WTC11 (cell line): Measurements from ENCODE around the gene RMND5B.
A peak's percentile ranks its signal among the peaks of the same experiment; 100 is the strongest.

ENCODE experiments used
- CBFB ChIP-seq: sonication (generic); formaldehyde crosslinking; IDR thresholded peaks from 2 replicates; pipeline ENCODE4 v1.8.1; 2022; ENCODE audit warnings: mild to moderate bottlenecking, low read depth, missing genetic modification reagents
- CREB1 ChIP-seq: sonication (generic); formaldehyde crosslinking; IDR thresholded peaks from 2 replicates; pipeline ENCODE4 v1.8.0; 2023; ENCODE audit warnings: mild to moderate bottlenecking, missing genetic modification reagents
- CREM ChIP-seq: sonication (generic); formaldehyde crosslinking; IDR thresholded peaks from 2 replicates; pipeline ENCODE4 v1.8.1; 2022; ENCODE audit warnings: mild to moderate bottlenecking, missing genetic modification reagents, moderate library complexity
- ZNF121 ChIP-seq: sonication (generic); formaldehyde crosslinking; IDR thresholded peaks from 2 replicates; pipeline ENCODE4 v1.8.0; 2023; ENCODE audit warnings: missing genetic modification reagents
- ZNF232 ChIP-seq: sonication (generic); formaldehyde crosslinking; IDR thresholded peaks from 2 replicates; pipeline ENCODE4 v1.8.0; 2022; ENCODE audit warnings: mild to moderate bottlenecking, missing genetic modification reagents
- ZNF317 ChIP-seq: sonication (generic); formaldehyde crosslinking; IDR thresholded peaks from 2 replicates; pipeline ENCODE4 v1.8.1; 2023; ENCODE audit warnings: low read depth, mild to moderate bottlenecking, moderate library complexity, missing genetic modification reagents, borderline replicate concordance
- TF ChIP-seq, protein P1 (sequence below): fragments of 200-600 bp; IDR thresholded peaks from 2 replicates; pipeline ENCODE4 v1.8.0; 2022; ENCODE audit warnings: antibody characterized with exemption

GRCh38 chr5:178145965-178146820, 15.4 kb downstream of the RMND5B start:
- TF ChIP-seq, protein P1, sequence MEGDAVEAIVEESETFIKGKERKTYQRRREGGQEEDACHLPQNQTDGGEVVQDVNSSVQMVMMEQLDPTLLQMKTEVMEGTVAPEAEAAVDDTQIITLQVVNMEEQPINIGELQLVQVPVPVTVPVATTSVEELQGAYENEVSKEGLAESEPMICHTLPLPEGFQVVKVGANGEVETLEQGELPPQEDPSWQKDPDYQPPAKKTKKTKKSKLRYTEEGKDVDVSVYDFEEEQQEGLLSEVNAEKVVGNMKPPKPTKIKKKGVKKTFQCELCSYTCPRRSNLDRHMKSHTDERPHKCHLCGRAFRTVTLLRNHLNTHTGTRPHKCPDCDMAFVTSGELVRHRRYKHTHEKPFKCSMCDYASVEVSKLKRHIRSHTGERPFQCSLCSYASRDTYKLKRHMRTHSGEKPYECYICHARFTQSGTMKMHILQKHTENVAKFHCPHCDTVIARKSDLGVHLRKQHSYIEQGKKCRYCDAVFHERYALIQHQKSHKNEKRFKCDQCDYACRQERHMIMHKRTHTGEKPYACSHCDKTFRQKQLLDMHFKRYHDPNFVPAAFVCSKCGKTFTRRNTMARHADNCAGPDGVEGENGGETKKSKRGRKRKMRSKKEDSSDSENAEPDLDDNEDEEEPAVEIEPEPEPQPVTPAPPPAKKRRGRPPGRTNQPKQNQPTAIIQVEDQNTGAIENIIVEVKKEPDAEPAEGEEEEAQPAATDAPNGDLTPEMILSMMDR: peak; percentile 64
- TF ChIP-seq ZNF121: no peak
- TF ChIP-seq CREM (CRISPR knock-in tag): no peak
- TF ChIP-seq CREB1: no peak
- no peak for TF ChIP-seq ZNF232 (CRISPR knock-in tag)
- TF ChIP-seq CBFB (CRISPR knock-in tag): no peak
- TF ChIP-seq ZNF317 (CRISPR knock-in tag): no peak
